SW 1271 (cell line): Measurements from ENCODE around the gene NAA20.

Experiments
- DNase-seq, 2 experiments: peaks; one replicate each; lab custom pipeline; 2025; lab: John Stamatoyannopoulos, UW

The NAA20 gene

GRCh38 chr20:20017001-20017843 lies at the start of gene NAA20:
TSS of gene NAA20 (plus strand) at chr20:20017362. CDS start at chr20:20017397, 35 bp downstream.
- peak; percentile 73 to 94 for DNase-seq

GRCh38 chr20:19967445-19967844 lies 49.7 kb upstream of the NAA20 start:
- no peak for DNase-seq

- no peak for DNase-seq
These were observed 49.1 kb upstream of the NAA20 start for GRCh38 chr20:19968028-19968427.

- DNase-seq, result no peak
These were observed 48.6 kb upstream of the NAA20 start for GRCh38 chr20:19968466-19969073.

GRCh38 chr20:19969106-19969505 lies 48.1 kb upstream of the NAA20 start:
- no peak for DNase-seq

- no peak for DNase-seq
These were observed 47.5 kb upstream of the NAA20 start for GRCh38 chr20:19969507-19970255.

- no peak for DNase-seq
These were observed 46.9 kb upstream of the NAA20 start for GRCh38 chr20:19970256-19970765.

- no peak for DNase-seq
These were observed 46.0 kb upstream of the NAA20 start for GRCh38 chr20:19971116-19971515.

- DNase-seq, result no peak
These were observed 43.1 kb upstream of the NAA20 start for GRCh38 chr20:19973961-19974629.

- DNase-seq, result peak in 1 of 2 experiments; percentile 58
These were observed 42.3 kb upstream of the NAA20 start for GRCh38 chr20:19974630-19975435.

- peak in 1 of 2 experiments; percentile 38 for DNase-seq
These were observed 41.7 kb upstream of the NAA20 start for GRCh38 chr20:19975436-19975799.

GRCh38 chr20:19975901-19976300 lies 41.3 kb upstream of the NAA20 start:
- peak in 1 of 2 experiments; percentile 29 for DNase-seq

- DNase-seq, result peak; percentile 32 to 85
These were observed 40.4 kb upstream of the NAA20 start for GRCh38 chr20:19976595-19977372.

GRCh38 chr20:19977373-19977770 lies 39.8 kb upstream of the NAA20 start:
- peak in 1 of 2 experiments; percentile 65 for DNase-seq

- DNase-seq, result no peak
These were observed 38.5 kb upstream of the NAA20 start for GRCh38 chr20:19978511-19979210.

GRCh38 chr20:19981031-19981451 lies 36.1 kb upstream of the NAA20 start:
- DNase-seq, result peak in 1 of 2 experiments; percentile 32

- peak in 1 of 2 experiments; percentile 37 for DNase-seq
These were observed 30.7 kb upstream of the NAA20 start for GRCh38 chr20:19986419-19986818.

- DNase-seq, result no peak
These were observed 30.1 kb upstream of the NAA20 start for GRCh38 chr20:19987046-19987445.

GRCh38 chr20:19990850-19991249 lies 26.3 kb upstream of the NAA20 start:
- no peak for DNase-seq

GRCh38 chr20:19991308-19991707 lies 25.9 kb upstream of the NAA20 start:
- DNase-seq, result no peak
